Hepatocyte (in vitro differentiated cells): ENCODE data around the gene GANC.

Experiments used
- CTCF ChIP-seq: fragments of 200-600 bp; sonication (generic); IDR thresholded peaks from 2 replicates; pipeline ENCODE4 v1.5.1; 2016; ENCODE audit warnings: antibody characterized with exemption, mild to moderate bottlenecking; ENCODE audit not compliant: poor library complexity
- EZH2 ChIP-seq: fragments of 200-600 bp; sonication (generic); IDR thresholded peaks from 2 replicates; pipeline ENCODE4 v1.6.1; 2016; ENCODE audit warnings: antibody characterized with exemption, mild to moderate bottlenecking, borderline replicate concordance
- EZH2phosphoT487 ChIP-seq: fragments of 200-600 bp; sonication (generic); IDR thresholded peaks from one replicate; pipeline ENCODE4 v1.6.1; 2018; ENCODE audit warnings: antibody characterized with exemption, mild to moderate bottlenecking, low read depth, moderate library complexity; ENCODE audit not compliant: unreplicated experiment, severe bottlenecking

GRCh38 chr15:42313463-42313862 lies 40.5 kb downstream of the GANC start:
- TF ChIP-seq CTCF (no peak), EZH2 (no peak), EZH2phosphoT487 (no peak)
